ENCODE data around the gene CATSPERB.
"Not testable (repeated sequence)": the region's sequence is repeated elsewhere in the genome, so short reads cannot be mapped to it uniquely, and the experiment has no call there.

CATSPERB gene

GRCh38 chr14:91681118-91681517 lies 50.8 kb downstream of the CATSPERB start:
- TF ChIP-seq CTBP1 (IDR thresholded peaks at IDR 0.05; ENCODE audit: borderline replicate concordance) (no peak), ZNF384 (IDR thresholded peaks at IDR 0.05) (no peak), LEF1 (IDR thresholded peaks at IDR 0.05; ENCODE audit: borderline replicate concordance) (no peak), TARDBP (IDR thresholded peaks at IDR 0.05) (no peak), HDGF (IDR thresholded peaks at IDR 0.05; ENCODE audit: borderline replicate concordance) (no peak), L3MBTL2 (conservative IDR thresholded peaks at IDR 0.05) (no peak), FOXK2 (IDR thresholded peaks at IDR 0.05) (no peak), NFRKB (IDR thresholded peaks at IDR 0.05) (no peak), PKNOX1 (IDR thresholded peaks at IDR 0.05) (no peak), SP1 (IDR thresholded peaks at IDR 0.05) (no peak), FOXM1 (IDR thresholded peaks at IDR 0.05; ENCODE audit: borderline replicate concordance) (no peak), BHLHE40 (IDR thresholded peaks at IDR 0.05; ENCODE audit: borderline replicate concordance) (no peak), FOXA1 (IDR thresholded peaks at IDR 0.05) (no peak), ARNT (IDR thresholded peaks at IDR 0.05) (no peak), ELF4 (IDR thresholded peaks at IDR 0.05) (no peak), SUZ12 (IDR thresholded peaks at IDR 0.05) (no peak)
- POLR2A ChIA-PET = no interaction called here
- DNase-seq (ENCODE audit: extremely low spot score) = no peak

GRCh38 chr14:91679273-91679672 lies 52.6 kb downstream of the CATSPERB start:
- TF ChIP-seq CTBP1 (IDR thresholded peaks at IDR 0.05; ENCODE audit: borderline replicate concordance) (no peak), ELF4 (IDR thresholded peaks at IDR 0.05) (no peak), ARNT (IDR thresholded peaks at IDR 0.05) (no peak), TARDBP (IDR thresholded peaks at IDR 0.05) (no peak), SUZ12 (IDR thresholded peaks at IDR 0.05) (no peak), SP1 (IDR thresholded peaks at IDR 0.05) (no peak), L3MBTL2 (conservative IDR thresholded peaks at IDR 0.05) (no peak), FOXK2 (IDR thresholded peaks at IDR 0.05) (no peak), PKNOX1 (IDR thresholded peaks at IDR 0.05) (no peak), LEF1 (IDR thresholded peaks at IDR 0.05; ENCODE audit: borderline replicate concordance) (no peak), FOXA1 (IDR thresholded peaks at IDR 0.05) (no peak), NFRKB (IDR thresholded peaks at IDR 0.05) (no peak), ZNF384 (IDR thresholded peaks at IDR 0.05) (no peak)
- no peak for DNase-seq (ENCODE audit: extremely low spot score)
- POLR2A ChIA-PET = no interaction called here
- CTCF ChIA-PET = no interaction called here

More at GRCh38 chr14:91681118-91681517, 50.8 kb downstream of the CATSPERB start:
- CTCF ChIA-PET = no interaction called here

DNA sequence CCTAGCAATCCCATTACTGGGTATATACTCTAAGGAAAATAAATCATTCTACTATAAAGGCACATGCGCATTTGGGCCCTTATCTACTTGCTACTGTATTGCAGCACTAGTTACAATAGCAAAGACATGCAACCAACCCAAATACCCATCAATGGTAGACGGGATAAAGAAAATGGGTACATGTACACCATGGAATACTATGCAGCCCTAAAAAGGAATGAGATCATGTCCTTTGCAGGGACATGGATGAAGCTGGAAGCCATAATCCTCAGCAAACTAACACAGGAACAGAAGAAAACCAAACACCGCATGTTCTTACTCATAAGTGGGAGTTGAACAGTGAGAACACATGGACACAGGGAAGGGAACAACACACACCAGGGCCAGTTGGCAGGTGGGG lies 54.2 kb downstream of the CATSPERB start:
- POLR2A ChIA-PET; DNase-seq (ENCODE audit: extremely low spot score); CTCF ChIA-PET: not testable (repeated sequence)

DNA sequence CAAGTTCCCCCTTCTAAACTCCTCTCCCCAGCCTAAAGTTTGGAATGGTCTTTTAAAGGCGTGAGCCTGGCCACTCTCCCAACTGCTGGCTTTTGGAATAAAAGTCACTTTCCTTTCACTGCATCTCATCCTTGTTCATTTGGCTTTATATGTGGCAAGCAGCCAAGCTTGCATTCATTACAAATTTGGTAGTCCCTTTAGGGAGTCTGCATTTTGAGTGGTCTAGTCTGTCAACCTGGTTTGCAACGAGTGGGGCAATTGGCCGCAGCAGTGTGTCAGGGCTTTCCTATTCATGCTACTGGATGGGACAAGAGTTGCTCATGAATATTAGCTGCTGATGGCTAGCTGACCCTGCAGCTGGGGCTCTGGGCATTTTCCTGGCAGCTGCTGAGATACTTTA lies 57.0 kb downstream of the CATSPERB start:
- CTCF ChIA-PET = interaction anchor here (0.5 kb wide), 1 partner anchor 173 kb away, joined by 5 read pairs; no protein-coding TSS in a partner anchor
- POLR2A ChIA-PET = no interaction called here
- TF ChIP-seq SUZ12 (IDR thresholded peaks at IDR 0.05) = no peak
- no peak for TF ChIP-seq FOXK2 (IDR thresholded peaks at IDR 0.05)
- no peak for TF ChIP-seq NFRKB (IDR thresholded peaks at IDR 0.05)
- TF ChIP-seq PKNOX1 (IDR thresholded peaks at IDR 0.05) = no peak
- no peak for TF ChIP-seq ARNT (IDR thresholded peaks at IDR 0.05)
- no peak for TF ChIP-seq CTBP1 (IDR thresholded peaks at IDR 0.05; ENCODE audit: borderline replicate concordance)
- no peak for TF ChIP-seq SP1 (IDR thresholded peaks at IDR 0.05)
- TF ChIP-seq FOXM1 (IDR thresholded peaks at IDR 0.05; ENCODE audit: borderline replicate concordance) = no peak
- TF ChIP-seq LEF1 (IDR thresholded peaks at IDR 0.05; ENCODE audit: borderline replicate concordance) = no peak
- TF ChIP-seq HDGF (IDR thresholded peaks at IDR 0.05; ENCODE audit: borderline replicate concordance) = no peak
- TF ChIP-seq ELF4 (IDR thresholded peaks at IDR 0.05) = no peak
- TF ChIP-seq ZNF384 (IDR thresholded peaks at IDR 0.05) = no peak
- TF ChIP-seq BHLHE40 (IDR thresholded peaks at IDR 0.05; ENCODE audit: borderline replicate concordance) = no peak
- no peak for TF ChIP-seq TARDBP (IDR thresholded peaks at IDR 0.05)
- DNase-seq (ENCODE audit: extremely low spot score) = no peak

DNA sequence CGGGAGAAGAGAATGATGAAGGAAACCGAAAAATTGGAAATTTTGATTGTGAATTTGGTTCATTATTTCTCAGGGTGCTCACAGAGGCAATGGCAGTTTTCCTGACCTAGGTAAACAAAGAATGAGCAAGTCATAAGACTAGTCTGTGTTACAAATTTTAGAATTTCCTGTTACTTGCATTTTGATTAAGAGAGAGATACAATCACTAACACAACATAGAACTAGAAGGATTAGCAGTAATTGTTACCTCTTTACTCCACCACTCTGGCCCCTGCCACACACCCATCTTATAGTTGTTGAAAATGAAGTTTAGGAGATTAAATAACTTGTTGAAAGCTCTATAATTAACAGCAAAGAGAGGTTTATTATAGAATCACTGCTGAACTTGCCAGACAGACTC lies 62.0 kb downstream of the CATSPERB start:
- no peak for TF ChIP-seq SP1 (IDR thresholded peaks at IDR 0.05)
- no peak for TF ChIP-seq PKNOX1 (IDR thresholded peaks at IDR 0.05)
- no peak for TF ChIP-seq ZNF384 (IDR thresholded peaks at IDR 0.05)
- no peak for DNase-seq (ENCODE audit: extremely low spot score)
- ChIA-PET POLR2A (no interaction called here), CTCF (no interaction called here)

DNA sequence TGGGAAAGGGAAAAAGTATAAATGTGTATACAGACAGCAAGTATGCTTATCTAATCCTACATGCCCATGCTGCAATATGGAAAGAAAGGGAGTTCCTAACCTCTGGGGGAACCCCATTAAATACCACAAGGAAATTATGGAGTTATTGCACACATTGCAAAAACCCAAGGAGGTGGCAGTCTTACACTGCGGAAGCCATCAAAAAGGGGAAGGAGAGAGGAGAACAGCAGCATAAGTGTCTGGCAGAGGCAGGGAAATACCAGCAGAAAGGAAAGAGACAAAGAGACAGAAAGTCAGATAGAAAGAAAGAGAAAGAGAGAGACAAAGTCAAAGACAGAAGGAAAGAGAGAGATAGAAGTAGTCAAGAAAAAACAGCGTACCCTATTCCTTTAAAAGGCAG lies 64.8 kb downstream of the CATSPERB start:
- POLR2A ChIA-PET; CTCF ChIA-PET; DNase-seq (ENCODE audit: extremely low spot score): not testable (repeated sequence)

DNA sequence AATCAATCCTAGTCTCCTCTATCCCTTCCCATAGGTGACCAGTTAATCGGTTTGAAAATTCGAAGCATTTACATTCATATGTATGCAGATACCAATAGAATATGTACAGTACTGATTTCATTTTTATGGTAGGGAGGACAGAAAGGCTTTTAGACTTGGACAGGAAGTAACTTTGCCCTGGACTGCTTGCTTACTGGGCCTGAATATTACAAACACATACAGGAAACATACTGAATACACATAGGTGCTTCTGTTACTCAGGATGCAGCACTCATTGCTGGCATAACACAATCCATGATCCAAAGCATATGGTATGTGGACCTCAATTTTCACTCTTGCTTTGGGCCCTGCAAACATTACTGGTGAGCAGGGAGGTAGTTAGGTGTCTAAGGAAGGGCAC lies 71.1 kb downstream of the CATSPERB start:
- no peak for TF ChIP-seq FOXA1 (IDR thresholded peaks at IDR 0.05)
- TF ChIP-seq HDGF (IDR thresholded peaks at IDR 0.05; ENCODE audit: borderline replicate concordance) = no peak
- TF ChIP-seq ELF4 (IDR thresholded peaks at IDR 0.05) = no peak
- TF ChIP-seq PKNOX1 (IDR thresholded peaks at IDR 0.05) = no peak
- TF ChIP-seq LEF1 (IDR thresholded peaks at IDR 0.05; ENCODE audit: borderline replicate concordance) = no peak
- no peak for TF ChIP-seq FOXM1 (IDR thresholded peaks at IDR 0.05; ENCODE audit: borderline replicate concordance)
- TF ChIP-seq TARDBP (IDR thresholded peaks at IDR 0.05) = no peak
- TF ChIP-seq BHLHE40 (IDR thresholded peaks at IDR 0.05; ENCODE audit: borderline replicate concordance) = no peak
- no peak for TF ChIP-seq SUZ12 (IDR thresholded peaks at IDR 0.05)
- TF ChIP-seq L3MBTL2 (conservative IDR thresholded peaks at IDR 0.05) = no peak
- TF ChIP-seq SP1 (IDR thresholded peaks at IDR 0.05) = no peak
- TF ChIP-seq ARNT (IDR thresholded peaks at IDR 0.05) = no peak
- TF ChIP-seq FOXK2 (IDR thresholded peaks at IDR 0.05) = no peak
- TF ChIP-seq ZNF384 (IDR thresholded peaks at IDR 0.05) = no peak
- no peak for TF ChIP-seq NFRKB (IDR thresholded peaks at IDR 0.05)
- TF ChIP-seq CTBP1 (IDR thresholded peaks at IDR 0.05; ENCODE audit: borderline replicate concordance) = no peak
- CTCF ChIA-PET = no interaction called here
- POLR2A ChIA-PET = no interaction called here
- DNase-seq (ENCODE audit: extremely low spot score) = no peak

Data from HEK293T (cell line).